Measurements from ENCODE around the gene LSMEM2. TPM values are rescaled to one million over a fixed set of nuclear protein-coding genes. Genes with fewer than 3 reads are reported as not detected.
"Not testable (repeated sequence)": the region's sequence is repeated elsewhere in the genome, so short reads cannot be mapped to it uniquely, and the experiment has no call there.

LSMEM2 gene
- total RNA-seq, 1 experiment from 2014 or later = not detected

GRCh38 chr3:50304601-50305000 lies 25.7 kb downstream of the LSMEM2 start:
- ChIA-PET POLR2A (ENCODE audit: low non-redundant PET) (no interaction called here), CTCF (no interaction called here)
- no TSS peak for BruUV-seq (replicated peaks)

GRCh38 chr3:50312041-50312440 lies 33.2 kb downstream of the LSMEM2 start:
- CTCF ChIA-PET; intact Hi-C loops (cut with micrococcal nuclease; ENCODE audit: unreplicated experiment); DNase-seq (ENCODE audit: low spot score); H3K4me1 ChIP-seq (ENCODE audit: insufficient read depth, low read length, poor library complexity, severe bottlenecking); BruUV-seq (replicated peaks); H3K27ac ChIP-seq (ENCODE audit: low read depth, low read length, poor library complexity, severe bottlenecking); H3K4me3 ChIP-seq (ENCODE audit: low read depth, low read length, poor library complexity, severe bottlenecking); H3K27me3 ChIP-seq (replicated peaks; ENCODE audit: insufficient read depth, low read depth, low read length, poor library complexity); H3K36me3 ChIP-seq (ENCODE audit: insufficient read depth, low read length, poor library complexity, severe bottlenecking); POLR2A ChIA-PET (ENCODE audit: low non-redundant PET); H3K9me3 ChIP-seq (ENCODE audit: low read depth, low read length, poor library complexity, severe bottlenecking): not testable (repeated sequence)

More at GRCh38 chr3:50304601-50305000, 25.7 kb downstream of the LSMEM2 start:
- Histone ChIP-seq H3K27me3 (replicated peaks; ENCODE audit: insufficient read depth, low read depth, low read length, poor library complexity) (no peaks in the 10 kb centered on the region), H3K4me3 (ENCODE audit: low read depth, low read length, poor library complexity, severe bottlenecking) (no peak overlapping the region), H3K36me3 (ENCODE audit: insufficient read depth, low read length, poor library complexity, severe bottlenecking) (no peaks in the 10 kb centered on the region), H3K4me1 (ENCODE audit: insufficient read depth, low read length, poor library complexity, severe bottlenecking) (peaks cover 4% of the 10 kb centered on the region), H3K27ac (ENCODE audit: low read depth, low read length, poor library complexity, severe bottlenecking) (no peak overlapping the region), H3K9me3 (ENCODE audit: low read depth, low read length, poor library complexity, severe bottlenecking) (no peaks in the 10 kb centered on the region)
- TF ChIP-seq EZH2 (IDR thresholded peaks at IDR 0.05; ENCODE audit: borderline replicate concordance, low read depth, low read length, poor library complexity, severe bottlenecking) = no peak
- TF ChIP-seq, protein P1, sequence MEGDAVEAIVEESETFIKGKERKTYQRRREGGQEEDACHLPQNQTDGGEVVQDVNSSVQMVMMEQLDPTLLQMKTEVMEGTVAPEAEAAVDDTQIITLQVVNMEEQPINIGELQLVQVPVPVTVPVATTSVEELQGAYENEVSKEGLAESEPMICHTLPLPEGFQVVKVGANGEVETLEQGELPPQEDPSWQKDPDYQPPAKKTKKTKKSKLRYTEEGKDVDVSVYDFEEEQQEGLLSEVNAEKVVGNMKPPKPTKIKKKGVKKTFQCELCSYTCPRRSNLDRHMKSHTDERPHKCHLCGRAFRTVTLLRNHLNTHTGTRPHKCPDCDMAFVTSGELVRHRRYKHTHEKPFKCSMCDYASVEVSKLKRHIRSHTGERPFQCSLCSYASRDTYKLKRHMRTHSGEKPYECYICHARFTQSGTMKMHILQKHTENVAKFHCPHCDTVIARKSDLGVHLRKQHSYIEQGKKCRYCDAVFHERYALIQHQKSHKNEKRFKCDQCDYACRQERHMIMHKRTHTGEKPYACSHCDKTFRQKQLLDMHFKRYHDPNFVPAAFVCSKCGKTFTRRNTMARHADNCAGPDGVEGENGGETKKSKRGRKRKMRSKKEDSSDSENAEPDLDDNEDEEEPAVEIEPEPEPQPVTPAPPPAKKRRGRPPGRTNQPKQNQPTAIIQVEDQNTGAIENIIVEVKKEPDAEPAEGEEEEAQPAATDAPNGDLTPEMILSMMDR (conservative IDR thresholded peaks at IDR 0.05; ENCODE audit: low read depth, low read length) = no peak
- intact Hi-C loops (cut with micrococcal nuclease; ENCODE audit: unreplicated experiment) = no loop called here
- DNase-seq (ENCODE audit: low spot score) = no peak

DNA sequence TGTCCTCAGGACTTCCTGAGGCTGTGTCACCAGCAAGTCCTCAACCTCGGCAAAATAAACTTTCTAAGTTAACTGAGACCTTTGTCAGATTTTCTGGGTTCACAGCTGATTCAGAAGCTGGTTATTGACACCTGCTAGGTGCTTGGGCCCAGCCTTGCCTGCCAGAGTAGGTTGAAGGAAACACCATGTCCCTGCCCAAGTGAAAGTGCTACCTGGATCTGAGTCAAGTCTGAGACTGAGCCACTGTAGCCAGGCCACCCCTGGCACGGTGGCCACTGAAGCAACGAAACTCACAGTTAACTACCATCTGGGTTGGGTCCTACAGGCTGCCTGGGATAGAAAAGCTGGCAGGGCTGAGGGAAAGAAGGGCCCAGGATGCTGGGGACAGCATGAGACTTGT lies 35.5 kb downstream of the LSMEM2 start:
- DNase-seq (ENCODE audit: low spot score) = no peak
- intact Hi-C loops (cut with micrococcal nuclease; ENCODE audit: unreplicated experiment) = no loop called here
- Histone ChIP-seq H3K27me3 (replicated peaks; ENCODE audit: insufficient read depth, low read depth, low read length, poor library complexity) (no peaks in the 10 kb centered on the region), H3K27ac (ENCODE audit: low read depth, low read length, poor library complexity, severe bottlenecking) (no peak overlapping the region), H3K4me1 (ENCODE audit: insufficient read depth, low read length, poor library complexity, severe bottlenecking) (no peaks in the 10 kb centered on the region), H3K9me3 (ENCODE audit: low read depth, low read length, poor library complexity, severe bottlenecking) (no peaks in the 10 kb centered on the region), H3K4me3 (ENCODE audit: low read depth, low read length, poor library complexity, severe bottlenecking) (no peak overlapping the region), H3K36me3 (ENCODE audit: insufficient read depth, low read length, poor library complexity, severe bottlenecking) (no peaks in the 10 kb centered on the region)
- POLR2A ChIA-PET (ENCODE audit: low non-redundant PET) = no interaction called here
- BruUV-seq (replicated peaks) = no TSS peak
- TF ChIP-seq, protein P1 (conservative IDR thresholded peaks at IDR 0.05; ENCODE audit: low read depth, low read length) = no peak
- no peak for TF ChIP-seq EZH2 (IDR thresholded peaks at IDR 0.05; ENCODE audit: borderline replicate concordance, low read depth, low read length, poor library complexity, severe bottlenecking)
- CTCF ChIA-PET = no interaction called here

- POLR2A ChIA-PET (ENCODE audit: low non-redundant PET) = no interaction called here
- intact Hi-C loops (cut with micrococcal nuclease; ENCODE audit: unreplicated experiment) = no loop called here
- H3K27ac ChIP-seq (ENCODE audit: low read depth, low read length, poor library complexity, severe bottlenecking) = no peak overlapping the region
- H3K9me3 ChIP-seq (ENCODE audit: low read depth, low read length, poor library complexity, severe bottlenecking) = no peaks in the 10 kb centered on the region
- no peaks in the 10 kb centered on the region for H3K4me1 ChIP-seq (ENCODE audit: insufficient read depth, low read length, poor library complexity, severe bottlenecking)
- H3K27me3 ChIP-seq (replicated peaks; ENCODE audit: insufficient read depth, low read depth, low read length, poor library complexity) = no peaks in the 10 kb centered on the region
- BruUV-seq (replicated peaks) = no TSS peak
- no peak for TF ChIP-seq EZH2 (IDR thresholded peaks at IDR 0.05; ENCODE audit: borderline replicate concordance, low read depth, low read length, poor library complexity, severe bottlenecking)
- TF ChIP-seq, protein P1 (conservative IDR thresholded peaks at IDR 0.05; ENCODE audit: low read depth, low read length) = no peak
- H3K4me3 ChIP-seq (ENCODE audit: low read depth, low read length, poor library complexity, severe bottlenecking) = no peak overlapping the region
- CTCF ChIA-PET = no interaction called here
- DNase-seq (ENCODE audit: low spot score) = no peak
- no peaks in the 10 kb centered on the region for H3K36me3 ChIP-seq (ENCODE audit: insufficient read depth, low read length, poor library complexity, severe bottlenecking)
Observed at GRCh38 chr3:50314816-50315215, 35.9 kb downstream of the LSMEM2 start.

All from A673 (cell line).